ENCODE results near the gene UROD. TPM values are rescaled to one million over a fixed set of nuclear protein-coding genes. Genes with fewer than 3 reads are reported as not detected.

UROD gene
- total and polyA plus RNA-seq, 2 experiments from 2014 or later, result 82.4 to 108 TPM

DNA sequence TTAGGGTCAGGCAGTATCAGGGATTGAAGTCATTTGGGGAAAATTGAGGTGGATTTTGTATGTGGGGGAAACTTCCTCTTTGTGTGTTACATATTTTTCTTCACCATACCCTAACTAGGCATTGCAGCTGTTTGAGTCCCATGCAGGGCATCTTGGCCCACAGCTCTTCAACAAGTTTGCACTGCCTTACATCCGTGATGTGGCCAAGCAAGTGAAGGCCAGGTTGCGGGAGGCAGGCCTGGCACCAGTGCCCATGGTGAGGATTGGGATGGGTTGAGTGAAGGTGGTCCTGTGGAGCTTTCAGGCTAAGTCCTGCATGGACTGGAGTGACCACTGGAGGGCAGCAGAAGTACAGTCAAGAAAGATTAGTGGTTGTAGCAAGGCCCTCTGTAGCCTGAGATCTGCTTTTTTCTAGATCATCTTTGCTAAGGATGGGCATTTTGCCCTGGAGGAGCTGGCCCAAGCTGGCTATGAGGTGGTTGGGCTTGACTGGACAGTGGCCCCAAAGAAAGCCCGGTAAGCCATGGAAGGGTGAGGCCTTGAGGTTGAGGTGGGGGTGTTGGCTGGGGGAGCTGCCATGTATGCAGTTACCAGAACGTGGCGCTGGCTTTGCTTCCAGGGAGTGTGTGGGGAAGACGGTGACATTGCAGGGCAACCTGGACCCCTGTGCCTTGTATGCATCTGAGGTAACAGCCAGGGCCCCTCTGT lies 2.4 kb downstream of the UROD start:
- Mint-ChIP-seq H3K36me3 (ENCODE audit: low read depth) (peaks cover 10% of the 10 kb centered on the region), H3K4me3 (peak overlapping the region; percentile 57; the same call in 2 of the 3 replicates), H3K4me1 (peaks cover 29% of the 10 kb centered on the region), H3K9me3 (no peaks in the 10 kb centered on the region), H3K27ac (no peak overlapping the region), H3K27me3 (ENCODE audit: insufficient read depth, low read depth, poor library complexity) (peaks cover 16% of the 10 kb centered on the region)
- no peaks in the 10 kb centered on the region for H3K27me3 ChIP-seq (ENCODE audit: insufficient read depth)
- H3K36me3 ChIP-seq (ENCODE audit: insufficient read depth), result no peaks in the 10 kb centered on the region
- H3K4me3 ChIP-seq, result no peak overlapping the region
- H3K27ac ChIP-seq (ENCODE audit: low read depth), result no peak overlapping the region
- peak; percentile 91 for DNase-seq (ENCODE audit: low spot score)
- no peaks in the 10 kb centered on the region for H3F3A ChIP-seq (replicated peaks; ENCODE audit: low read depth)
- no peaks in the 10 kb centered on the region for H3K9me2 ChIP-seq (ENCODE audit: insufficient read depth)
- H3K79me2 ChIP-seq (replicated peaks; ENCODE audit: insufficient read depth), result peaks cover 12% of the 10 kb centered on the region
- H2AFZ ChIP-seq, result no peak overlapping the region
- peak; percentile 14 for ATAC-seq
- no peak overlapping the region for H3K4me2 ChIP-seq
- peaks cover 12% of the 10 kb centered on the region for H3K4me1 ChIP-seq (ENCODE audit: insufficient read depth)
- TF ChIP-seq ZNF462 (CRISPR knock-in tag; IDR thresholded peaks at IDR 0.05) (no peak), JUNB (IDR thresholded peaks at IDR 0.05; ENCODE audit: unreplicated experiment) (no peak), EZH2 (IDR thresholded peaks at IDR 0.05; ENCODE audit: low read depth, unreplicated experiment) (no peak), EZH2phosphoT487 (IDR thresholded peaks at IDR 0.05; ENCODE audit: unreplicated experiment) (no peak)
- TF ChIP-seq, protein P1, sequence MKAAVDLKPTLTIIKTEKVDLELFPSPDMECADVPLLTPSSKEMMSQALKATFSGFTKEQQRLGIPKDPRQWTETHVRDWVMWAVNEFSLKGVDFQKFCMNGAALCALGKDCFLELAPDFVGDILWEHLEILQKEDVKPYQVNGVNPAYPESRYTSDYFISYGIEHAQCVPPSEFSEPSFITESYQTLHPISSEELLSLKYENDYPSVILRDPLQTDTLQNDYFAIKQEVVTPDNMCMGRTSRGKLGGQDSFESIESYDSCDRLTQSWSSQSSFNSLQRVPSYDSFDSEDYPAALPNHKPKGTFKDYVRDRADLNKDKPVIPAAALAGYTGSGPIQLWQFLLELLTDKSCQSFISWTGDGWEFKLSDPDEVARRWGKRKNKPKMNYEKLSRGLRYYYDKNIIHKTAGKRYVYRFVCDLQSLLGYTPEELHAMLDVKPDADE (IDR thresholded peaks at IDR 0.05), result no peak
- TF ChIP-seq, protein P2, sequence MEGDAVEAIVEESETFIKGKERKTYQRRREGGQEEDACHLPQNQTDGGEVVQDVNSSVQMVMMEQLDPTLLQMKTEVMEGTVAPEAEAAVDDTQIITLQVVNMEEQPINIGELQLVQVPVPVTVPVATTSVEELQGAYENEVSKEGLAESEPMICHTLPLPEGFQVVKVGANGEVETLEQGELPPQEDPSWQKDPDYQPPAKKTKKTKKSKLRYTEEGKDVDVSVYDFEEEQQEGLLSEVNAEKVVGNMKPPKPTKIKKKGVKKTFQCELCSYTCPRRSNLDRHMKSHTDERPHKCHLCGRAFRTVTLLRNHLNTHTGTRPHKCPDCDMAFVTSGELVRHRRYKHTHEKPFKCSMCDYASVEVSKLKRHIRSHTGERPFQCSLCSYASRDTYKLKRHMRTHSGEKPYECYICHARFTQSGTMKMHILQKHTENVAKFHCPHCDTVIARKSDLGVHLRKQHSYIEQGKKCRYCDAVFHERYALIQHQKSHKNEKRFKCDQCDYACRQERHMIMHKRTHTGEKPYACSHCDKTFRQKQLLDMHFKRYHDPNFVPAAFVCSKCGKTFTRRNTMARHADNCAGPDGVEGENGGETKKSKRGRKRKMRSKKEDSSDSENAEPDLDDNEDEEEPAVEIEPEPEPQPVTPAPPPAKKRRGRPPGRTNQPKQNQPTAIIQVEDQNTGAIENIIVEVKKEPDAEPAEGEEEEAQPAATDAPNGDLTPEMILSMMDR (conservative IDR thresholded peaks at IDR 0.05; ENCODE audit: low read depth in 2 of 2), result peak; percentile 84 to 94
- H4K20me1 ChIP-seq (replicated peaks; ENCODE audit: insufficient read depth), result no peaks in the 10 kb centered on the region

Data from GM23338 (cell line).